ENCODE results near the gene ZNF609. TPM values are rescaled to one million over a fixed set of nuclear protein-coding genes. Genes with fewer than 3 reads are reported as not detected.

The ZNF609 gene
- polyA plus RNA-seq, 1 donor (not counting 4 experiments of a cell fraction or from before 2014, with no cell fraction given), result 16.9 TPM

- H3K27me3 ChIP-seq (ENCODE audit: control insufficient read depth, extremely low read depth, insufficient read depth, low read length), result no peaks in the 10 kb centered on the region
- H3K4me3 ChIP-seq (ENCODE audit: control insufficient read depth in 2 of 3, extremely low read depth in 1 of 3, insufficient read depth in 2 of 3, low read depth in 1 of 3, low read length in 3 of 3), result no peak overlapping the region
- no peaks in the 10 kb centered on the region for H3K9me3 ChIP-seq (ENCODE audit: control insufficient read depth, low read depth, low read length)
- H2AFZ ChIP-seq (ENCODE audit: control insufficient read depth, low read length), result no peak overlapping the region
- H3K4me2 ChIP-seq (ENCODE audit: control insufficient read depth, extremely low read depth, insufficient read depth, low read depth, low read length), result no peak overlapping the region
- H3K36me3 ChIP-seq (ENCODE audit: control insufficient read depth in 2 of 2, extremely low read depth in 1 of 2, insufficient read depth in 2 of 2, low read length in 2 of 2), result peaks cover 43 to 44% of the 10 kb centered on the region in 2 experiments
- no peak overlapping the region for H3K9ac ChIP-seq (ENCODE audit: control insufficient read depth, extremely low read depth, insufficient read depth, low read length)
- no peaks in the 10 kb centered on the region for H3K9me1 ChIP-seq (ENCODE audit: control insufficient read depth, extremely low read depth, insufficient read depth, low read length)
- TF ChIP-seq, protein P1, sequence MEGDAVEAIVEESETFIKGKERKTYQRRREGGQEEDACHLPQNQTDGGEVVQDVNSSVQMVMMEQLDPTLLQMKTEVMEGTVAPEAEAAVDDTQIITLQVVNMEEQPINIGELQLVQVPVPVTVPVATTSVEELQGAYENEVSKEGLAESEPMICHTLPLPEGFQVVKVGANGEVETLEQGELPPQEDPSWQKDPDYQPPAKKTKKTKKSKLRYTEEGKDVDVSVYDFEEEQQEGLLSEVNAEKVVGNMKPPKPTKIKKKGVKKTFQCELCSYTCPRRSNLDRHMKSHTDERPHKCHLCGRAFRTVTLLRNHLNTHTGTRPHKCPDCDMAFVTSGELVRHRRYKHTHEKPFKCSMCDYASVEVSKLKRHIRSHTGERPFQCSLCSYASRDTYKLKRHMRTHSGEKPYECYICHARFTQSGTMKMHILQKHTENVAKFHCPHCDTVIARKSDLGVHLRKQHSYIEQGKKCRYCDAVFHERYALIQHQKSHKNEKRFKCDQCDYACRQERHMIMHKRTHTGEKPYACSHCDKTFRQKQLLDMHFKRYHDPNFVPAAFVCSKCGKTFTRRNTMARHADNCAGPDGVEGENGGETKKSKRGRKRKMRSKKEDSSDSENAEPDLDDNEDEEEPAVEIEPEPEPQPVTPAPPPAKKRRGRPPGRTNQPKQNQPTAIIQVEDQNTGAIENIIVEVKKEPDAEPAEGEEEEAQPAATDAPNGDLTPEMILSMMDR (optimal IDR thresholded peaks at IDR 0.05 in 1 of 3, IDR thresholded peaks at IDR 0.05 in 1 of 3, conservative IDR thresholded peaks at IDR 0.05 in 1 of 3; ENCODE audit: extremely low read depth in 1 of 3, insufficient read depth in 2 of 3, low read length in 3 of 3), result no peak
- no peak for TF ChIP-seq EZH2 (IDR thresholded peaks at IDR 0.05; ENCODE audit: low read length)
- no peaks in the 10 kb centered on the region for H3K4me1 ChIP-seq (ENCODE audit: control insufficient read depth, extremely low read depth, insufficient read depth, low read length)
- H4K20me1 ChIP-seq (ENCODE audit: control insufficient read depth, extremely low read depth, insufficient read depth, low read length), result no peaks in the 10 kb centered on the region
- H3K27ac ChIP-seq (ENCODE audit: control insufficient read depth, insufficient read depth, low read length), result no peak overlapping the region
- H3K79me2 ChIP-seq (ENCODE audit: control insufficient read depth, insufficient read depth, low read length), result no peaks in the 10 kb centered on the region
- no peak for DNase-seq (ENCODE audit: low read depth, low spot score)
- dilution Hi-C loops (cut with MboI; ENCODE audit: extremely low pct_ligation_motif_present, low sequenced_read_pairs), result no loop called here
- no peak for FAIRE-seq
Measured at GRCh38 chr15:64683378-64683777, 223.0 kb downstream of the ZNF609 start.

DNA sequence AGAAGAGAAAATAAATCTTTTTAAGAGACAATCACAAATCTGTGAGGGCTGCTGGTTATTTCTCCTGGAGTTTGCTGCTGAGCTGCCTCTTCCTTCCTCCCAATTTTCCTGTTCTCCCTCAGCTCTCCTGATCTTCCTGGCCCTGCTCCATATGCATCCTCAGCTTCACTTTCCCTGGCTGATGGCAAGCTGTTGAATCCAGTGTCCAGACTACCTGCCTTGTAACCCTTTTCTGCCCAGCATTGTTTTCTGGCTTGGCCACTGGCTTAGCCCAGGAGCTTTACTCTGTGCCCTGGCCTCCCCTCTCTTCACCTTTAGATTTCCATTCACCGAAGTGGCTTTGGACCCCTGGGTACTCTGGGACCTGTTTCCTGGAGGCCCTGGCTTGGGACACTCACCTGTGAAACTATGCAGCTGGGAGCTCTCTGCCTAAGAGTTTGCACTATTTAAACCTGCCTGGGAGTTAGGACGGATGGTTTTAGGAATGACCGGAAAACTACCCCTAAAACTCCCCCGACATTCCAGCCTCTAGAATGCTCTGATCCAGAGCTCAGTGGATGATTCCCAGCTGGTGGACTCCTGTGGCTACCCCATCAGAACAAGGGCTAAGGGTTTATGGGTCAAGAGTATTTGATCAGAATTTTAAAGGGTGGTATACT is 225.0 kb downstream of the ZNF609 start:
- H2AFZ ChIP-seq (ENCODE audit: control insufficient read depth, low read length), result no peak overlapping the region
- no peaks in the 10 kb centered on the region for H3K79me2 ChIP-seq (ENCODE audit: control insufficient read depth, insufficient read depth, low read length)
- no peaks in the 10 kb centered on the region for H3K9me3 ChIP-seq (ENCODE audit: control insufficient read depth, low read depth, low read length)
- H3K9ac ChIP-seq (ENCODE audit: control insufficient read depth, extremely low read depth, insufficient read depth, low read length), result no peak overlapping the region
- no peak for TF ChIP-seq EZH2 (IDR thresholded peaks at IDR 0.05; ENCODE audit: low read length)
- H4K20me1 ChIP-seq (ENCODE audit: control insufficient read depth, extremely low read depth, insufficient read depth, low read length), result no peaks in the 10 kb centered on the region
- H3K4me3 ChIP-seq (ENCODE audit: control insufficient read depth in 2 of 3, extremely low read depth in 1 of 3, insufficient read depth in 2 of 3, low read depth in 1 of 3, low read length in 3 of 3), result no peak overlapping the region
- H3K9me1 ChIP-seq (ENCODE audit: control insufficient read depth, extremely low read depth, insufficient read depth, low read length), result no peaks in the 10 kb centered on the region
- H3K4me2 ChIP-seq (ENCODE audit: control insufficient read depth, extremely low read depth, insufficient read depth, low read depth, low read length), result no peak overlapping the region
- dilution Hi-C loops (cut with MboI; ENCODE audit: extremely low pct_ligation_motif_present, low sequenced_read_pairs), result no loop called here
- DNase-seq (ENCODE audit: low read depth, low spot score) (no peak), FAIRE-seq (no peak)
- H3K27ac ChIP-seq (ENCODE audit: control insufficient read depth, insufficient read depth, low read length), result no peak overlapping the region
- peaks cover 42 to 45% of the 10 kb centered on the region in 2 experiments for H3K36me3 ChIP-seq (ENCODE audit: control insufficient read depth in 2 of 2, extremely low read depth in 1 of 2, insufficient read depth in 2 of 2, low read length in 2 of 2)
- no peaks in the 10 kb centered on the region for H3K4me1 ChIP-seq (ENCODE audit: control insufficient read depth, extremely low read depth, insufficient read depth, low read length)
- H3K27me3 ChIP-seq (ENCODE audit: control insufficient read depth, extremely low read depth, insufficient read depth, low read length), result no peaks in the 10 kb centered on the region
